ENCODE measurements around the gene TXNIP. TPM values are rescaled to one million over a fixed set of nuclear protein-coding genes. Genes with fewer than 3 reads are reported as not detected.

TXNIP gene
- total and polyA plus RNA-seq, 4 experiments from 2014 or later = 933 to 4,310 (median 2,630) TPM

DNA sequence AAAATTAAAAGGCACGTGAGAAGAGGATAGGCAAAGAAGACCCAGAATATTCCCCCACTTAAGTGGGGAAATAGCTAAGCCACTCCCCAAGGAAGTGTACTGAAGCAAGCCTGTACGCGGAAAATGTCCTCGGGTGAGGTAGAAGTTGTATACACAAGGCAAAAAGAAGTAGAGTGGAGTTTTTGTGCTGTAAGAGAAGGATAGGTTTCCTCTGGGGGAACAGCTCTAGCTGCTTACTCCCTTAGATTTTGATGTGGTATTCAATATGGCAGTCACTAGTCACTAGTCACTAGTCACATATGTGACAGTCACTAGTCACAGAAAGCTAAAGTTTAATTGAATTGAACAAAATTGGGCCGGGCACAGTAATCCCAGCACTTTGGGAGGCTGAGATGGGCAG lies 7.6 kb downstream of the TXNIP start:
- Histone ChIP-seq H3K4me3 (ENCODE audit: low read length in 2 of 2) (no peak overlapping the region), H3K4me1 (ENCODE audit: insufficient read depth, low read length) (peaks cover 76% of the 10 kb centered on the region), H3K27ac (ENCODE audit: low read depth, low read length) (no peak overlapping the region), H3K36me3 (ENCODE audit: insufficient read depth, low read length) (peaks cover 15% of the 10 kb centered on the region), H3K27me3 (ENCODE audit: insufficient read depth, low read length) (no peaks in the 10 kb centered on the region), H3K9me3 (ENCODE audit: control insufficient read depth in 1 of 2, low read length in 2 of 2) (no peaks in the 10 kb centered on the region)
- Mint-ChIP-seq H3K36me3 (peaks cover 21 to 26% of the 10 kb centered on the region in 2 donors), H3K27me3 (no peaks in the 10 kb centered on the region), H3K4me3 (peak overlapping the region in 2 of 8 donors; percentile 9 to 22), H3K9me3 (peaks cover 0 to 4% (median 0%) of the 10 kb centered on the region in 8 donors), H3K4me1 (peaks cover 54 to 60% (median 56%) of the 10 kb centered on the region in 4 donors), H3K27ac (peak overlapping the region; percentile 6 to 96 (median 48))
- ChIA-PET CTCF (ENCODE audit: partially characterized antibody) (interaction anchor here (0.7 to 16.1 kb wide), 7 partner anchors 10 to 97 kb away, joined by 4 to 224 read pairs (median 5); partner anchors contain the start of genes ANKRD34A and POLR3GL), POLR2A (ENCODE audit: partially characterized antibody) (interaction anchor here (0.7 to 29.8 kb wide), 8 partner anchors 2 to 134 kb away, joined by 3 to 1967 read pairs (median 66); partner anchors contain the start of genes ANKRD34A, LIX1L, PEX11B and POLR3GL)
- intact Hi-C loops (cut with micrococcal nuclease) = loop anchor here (1.0 kb wide), 2 partner anchors 9 kb away; no protein-coding TSS in a partner anchor
- peak in 3 of 5 donors; percentile 34 to 57 (median 37) for DNase-seq

DNA sequence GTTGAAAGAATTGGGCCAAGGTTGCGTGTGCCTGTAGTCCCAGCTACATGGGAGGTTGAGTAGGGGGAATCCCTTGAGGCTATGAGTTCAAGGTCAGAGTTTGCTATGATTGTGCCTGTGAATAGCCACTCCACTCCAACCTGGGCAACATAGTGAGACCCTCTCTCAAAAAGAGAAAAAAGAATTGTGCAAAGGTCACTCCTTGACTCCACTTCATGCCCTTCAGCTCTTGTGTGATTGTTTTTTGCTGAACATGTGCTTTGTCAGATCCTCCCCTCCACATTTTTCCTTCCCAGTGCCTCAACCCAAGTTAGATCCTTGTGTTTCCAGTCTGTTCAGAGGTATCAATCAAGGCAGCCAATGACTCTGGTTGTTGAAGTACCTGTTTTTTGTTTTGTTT lies 8.5 kb downstream of the TXNIP start:
- Histone ChIP-seq H3K4me3 (ENCODE audit: low read length in 2 of 2) (no peak overlapping the region), H3K36me3 (ENCODE audit: insufficient read depth, low read length) (peaks cover 6% of the 10 kb centered on the region), H3K27ac (ENCODE audit: low read depth, low read length) (no peak overlapping the region), H3K9me3 (ENCODE audit: control insufficient read depth in 1 of 2, low read length in 2 of 2) (no peaks in the 10 kb centered on the region), H3K27me3 (ENCODE audit: insufficient read depth, low read length) (no peaks in the 10 kb centered on the region), H3K4me1 (ENCODE audit: insufficient read depth, low read length) (peaks cover 76% of the 10 kb centered on the region)
- ChIA-PET POLR2A (ENCODE audit: partially characterized antibody) (interaction anchor here (1.3 to 29.8 kb wide), 7 partner anchors 1 to 128 kb away, joined by 3 to 1967 read pairs (median 122); partner anchors contain the start of genes ANKRD34A, LIX1L, PEX11B and POLR3GL), CTCF (ENCODE audit: partially characterized antibody) (interaction anchor here (1.3 to 16.1 kb wide), 4 partner anchors 9 to 25 kb away, joined by 4 to 224 read pairs (median 87); no protein-coding TSS in a partner anchor)
- peaks cover 0 to 4% (median 0%) of the 10 kb centered on the region in 8 donors for H3K9me3 Mint-ChIP-seq
- no peak for DNase-seq
- H3K27ac Mint-ChIP-seq = peak overlapping the region in 6 of 7 donors; percentile 31 to 96 (median 74)
- intact Hi-C loops (cut with micrococcal nuclease) = loop anchor here (1.0 kb wide), 2 partner anchors 9 kb away; no protein-coding TSS in a partner anchor
- H3K36me3 Mint-ChIP-seq = peaks cover 13 to 17% of the 10 kb centered on the region in 2 donors
- H3K4me1 Mint-ChIP-seq = peaks cover 47 to 67% (median 53%) of the 10 kb centered on the region in 4 donors
- H3K27me3 Mint-ChIP-seq = no peaks in the 10 kb centered on the region
- peak overlapping the region in 2 of 8 donors; percentile 16 to 17 for H3K4me3 Mint-ChIP-seq

DNA sequence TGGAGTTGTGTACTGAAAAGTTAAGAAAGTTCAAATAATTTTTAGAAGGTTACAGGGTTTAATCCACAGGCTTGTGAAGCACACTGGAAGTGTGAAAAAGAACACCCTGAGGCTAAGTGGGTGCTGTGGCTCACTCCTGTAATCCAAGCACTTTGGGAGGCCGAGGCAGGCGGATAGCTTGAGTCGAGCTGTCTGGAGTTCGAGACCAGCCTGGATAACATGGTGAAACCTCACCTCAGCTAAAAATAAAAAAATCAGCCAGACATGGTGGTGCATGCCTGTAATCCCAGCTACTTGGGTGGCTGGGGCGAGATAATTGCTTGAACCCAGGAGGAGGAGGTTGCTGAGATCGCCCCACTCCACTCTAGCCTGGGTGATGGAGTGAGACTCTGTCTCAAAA lies 9.8 kb downstream of the TXNIP start:
- Mint-ChIP-seq H3K4me1 (peaks cover 33 to 66% (median 47%) of the 10 kb centered on the region in 4 donors), H3K4me3 (no peak overlapping the region)
- H3K27me3 ChIP-seq (ENCODE audit: insufficient read depth, low read length) = no peaks in the 10 kb centered on the region

DNA sequence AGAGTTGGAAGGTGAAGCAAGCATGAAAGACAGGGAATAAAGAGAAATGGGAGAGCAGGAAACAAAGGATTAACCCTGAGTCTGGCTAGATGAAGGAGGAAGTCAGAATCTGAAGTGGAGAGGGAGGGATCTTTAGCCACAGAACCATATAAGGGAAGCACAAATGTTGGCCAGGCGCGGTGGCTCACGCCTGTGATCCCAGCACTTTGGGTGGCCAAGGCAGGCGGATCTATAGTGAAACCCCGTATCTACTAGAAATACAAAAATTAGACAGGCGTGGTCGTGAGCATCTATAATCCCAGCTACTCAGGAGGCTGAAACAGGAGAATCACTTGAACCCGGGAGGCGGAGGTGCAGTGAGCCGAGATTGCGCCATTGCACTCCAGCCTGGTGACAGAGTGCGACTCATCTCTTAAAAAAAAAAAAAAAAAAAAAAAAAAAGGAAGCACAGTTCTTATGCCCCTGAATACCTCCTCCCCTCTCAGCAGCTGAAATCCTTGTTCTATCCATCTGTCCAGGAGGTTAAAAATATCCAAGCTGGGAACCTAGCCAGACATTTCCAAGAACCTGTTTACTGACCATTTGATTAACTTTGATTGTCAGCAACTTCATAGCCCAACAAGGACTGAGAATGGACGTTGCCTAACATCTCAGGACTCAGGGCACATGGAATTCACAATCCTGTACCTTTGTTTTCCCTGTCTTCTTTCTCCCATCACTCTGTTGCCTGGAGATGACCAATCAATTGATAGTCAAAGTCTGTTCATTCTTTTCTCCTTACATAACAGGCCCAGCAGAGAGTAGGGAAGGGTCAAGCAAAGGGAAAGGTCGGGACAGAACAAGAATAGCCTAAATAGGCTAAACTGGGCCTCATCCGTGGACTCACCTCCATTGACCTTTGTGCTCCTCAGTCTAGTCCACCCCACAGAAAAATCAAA lies 10.6 kb downstream of the TXNIP start:
- peak overlapping the region in 1 of 2 donors; percentile 15 for H3K4me3 ChIP-seq (ENCODE audit: low read length in 2 of 2)
- intact Hi-C loops (cut with micrococcal nuclease) = no loop called here
- H3K27ac ChIP-seq (ENCODE audit: low read depth, low read length) = no peak overlapping the region
- no peaks in the 10 kb centered on the region for H3K9me3 ChIP-seq (ENCODE audit: control insufficient read depth in 1 of 2, low read length in 2 of 2)
- Mint-ChIP-seq H3K27ac (peak overlapping the region in 6 of 7 donors; percentile 88 to 94 (median 92)), H3K27me3 (no peaks in the 10 kb centered on the region), H3K4me1 (peaks cover 25 to 67% (median 43%) of the 10 kb centered on the region in 4 donors), H3K4me3 (peak overlapping the region; percentile 52 to 92 (median 76)), H3K9me3 (no peaks in the 10 kb centered on the region), H3K36me3 (peaks cover 0 to 3% of the 10 kb centered on the region in 2 donors)
- DNase-seq = no peak
- no peaks in the 10 kb centered on the region for H3K27me3 ChIP-seq (ENCODE audit: insufficient read depth, low read length)
- H3K4me1 ChIP-seq (ENCODE audit: insufficient read depth, low read length) = peaks cover 85% of the 10 kb centered on the region
- ChIA-PET POLR2A (ENCODE audit: partially characterized antibody) (interaction anchor here (0.6 to 29.8 kb wide), 7 partner anchors 1 to 64 kb away, joined by 3 to 1967 read pairs (median 11); partner anchors contain the start of genes ANKRD34A, LIX1L, POLR3GL and RBM8A), CTCF (ENCODE audit: partially characterized antibody) (interaction anchor here (1.2 to 16.1 kb wide), 6 partner anchors 7 to 141 kb away, joined by 3 to 224 read pairs (median 6); partner anchors contain the start of genes NUDT17 and RBM8A)
- H3K36me3 ChIP-seq (ENCODE audit: insufficient read depth, low read length) = no peaks in the 10 kb centered on the region

More for the DNA sequence above, 9.8 kb downstream of the TXNIP start:
- H3K9me3 ChIP-seq (ENCODE audit: control insufficient read depth in 1 of 2, low read length in 2 of 2) = no peaks in the 10 kb centered on the region
- no peak for DNase-seq
- intact Hi-C loops (cut with micrococcal nuclease) = no loop called here
- CTCF ChIA-PET (ENCODE audit: partially characterized antibody) = interaction anchor here (1.2 to 16.1 kb wide), 3 partner anchors 8 to 141 kb away, joined by 3 to 224 read pairs (median 168); partner anchors contain the start of gene NUDT17
- H3K27ac ChIP-seq (ENCODE audit: low read depth, low read length) = no peak overlapping the region
- Mint-ChIP-seq H3K27me3 (no peaks in the 10 kb centered on the region), H3K36me3 (peaks cover 2 to 5% of the 10 kb centered on the region in 2 donors), H3K9me3 (peaks cover 0 to under 1% (median 0%) of the 10 kb centered on the region in 8 donors), H3K27ac (peak overlapping the region in 2 of 7 donors; percentile 35 to 76)
- H3K4me3 ChIP-seq (ENCODE audit: low read length in 2 of 2) = no peak overlapping the region
- POLR2A ChIA-PET (ENCODE audit: partially characterized antibody) = interaction anchor here (0.9 to 29.8 kb wide), 3 partner anchors 1 to 128 kb away, joined by 5 to 1967 read pairs (median 1967); partner anchors contain the start of genes PIAS3 and TXNIP
- peaks cover 78% of the 10 kb centered on the region for H3K4me1 ChIP-seq (ENCODE audit: insufficient read depth, low read length)
- H3K36me3 ChIP-seq (ENCODE audit: insufficient read depth, low read length) = no peaks in the 10 kb centered on the region

DNA sequence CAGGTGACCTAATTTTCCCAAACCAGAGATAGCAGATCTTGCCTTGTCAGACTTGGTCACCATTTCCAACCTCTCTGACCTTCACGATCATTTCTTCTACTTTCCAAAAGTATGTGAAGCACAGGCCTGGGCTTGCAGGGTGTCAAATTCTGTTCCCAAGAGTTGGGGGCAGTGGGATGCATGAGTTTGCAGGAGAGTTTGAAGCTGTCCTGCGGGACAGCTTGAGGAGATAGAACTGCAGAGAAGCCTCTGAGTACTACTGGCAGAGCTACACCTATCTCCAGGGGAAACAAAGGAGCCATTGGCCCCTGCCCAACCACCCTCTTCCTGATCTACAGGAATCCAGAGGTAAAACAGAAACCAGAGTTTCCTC lies 11.3 kb downstream of the TXNIP start:
- peaks cover 0 to 2% of the 10 kb centered on the region in 2 donors for H3K36me3 Mint-ChIP-seq
- H3K27me3 Mint-ChIP-seq = no peaks in the 10 kb centered on the region
- peaks cover 19 to 60% (median 37%) of the 10 kb centered on the region in 4 donors for H3K4me1 Mint-ChIP-seq
- no peak for DNase-seq
- no peaks in the 10 kb centered on the region for H3K9me3 Mint-ChIP-seq
- Histone ChIP-seq H3K27me3 (ENCODE audit: insufficient read depth, low read length) (no peaks in the 10 kb centered on the region), H3K36me3 (ENCODE audit: insufficient read depth, low read length) (no peaks in the 10 kb centered on the region), H3K27ac (ENCODE audit: low read depth, low read length) (peak overlapping the region; percentile 23), H3K9me3 (ENCODE audit: control insufficient read depth in 1 of 2, low read length in 2 of 2) (no peaks in the 10 kb centered on the region), H3K4me1 (ENCODE audit: insufficient read depth, low read length) (peaks cover 87% of the 10 kb centered on the region), H3K4me3 (ENCODE audit: low read length in 2 of 2) (peak overlapping the region; percentile 5 to 15)
- H3K4me3 Mint-ChIP-seq = peak overlapping the region; percentile 52 to 92 (median 76)
- H3K27ac Mint-ChIP-seq = peak overlapping the region in 6 of 7 donors; percentile 88 to 94 (median 92)
- CTCF ChIA-PET (ENCODE audit: partially characterized antibody) = interaction anchor here (0.9 to 2.5 kb wide), 5 partner anchors 9 to 58 kb away, joined by 3 to 14 read pairs (median 4); partner anchors contain the start of gene RBM8A
- POLR2A ChIA-PET (ENCODE audit: partially characterized antibody) = interaction anchor here (0.6 to 29.8 kb wide), 7 partner anchors 2 to 58 kb away, joined by 3 to 1967 read pairs (median 11); partner anchors contain the start of genes ANKRD34A, LIX1L, POLR3GL and RBM8A
- intact Hi-C loops (cut with micrococcal nuclease) = no loop called here

DNA sequence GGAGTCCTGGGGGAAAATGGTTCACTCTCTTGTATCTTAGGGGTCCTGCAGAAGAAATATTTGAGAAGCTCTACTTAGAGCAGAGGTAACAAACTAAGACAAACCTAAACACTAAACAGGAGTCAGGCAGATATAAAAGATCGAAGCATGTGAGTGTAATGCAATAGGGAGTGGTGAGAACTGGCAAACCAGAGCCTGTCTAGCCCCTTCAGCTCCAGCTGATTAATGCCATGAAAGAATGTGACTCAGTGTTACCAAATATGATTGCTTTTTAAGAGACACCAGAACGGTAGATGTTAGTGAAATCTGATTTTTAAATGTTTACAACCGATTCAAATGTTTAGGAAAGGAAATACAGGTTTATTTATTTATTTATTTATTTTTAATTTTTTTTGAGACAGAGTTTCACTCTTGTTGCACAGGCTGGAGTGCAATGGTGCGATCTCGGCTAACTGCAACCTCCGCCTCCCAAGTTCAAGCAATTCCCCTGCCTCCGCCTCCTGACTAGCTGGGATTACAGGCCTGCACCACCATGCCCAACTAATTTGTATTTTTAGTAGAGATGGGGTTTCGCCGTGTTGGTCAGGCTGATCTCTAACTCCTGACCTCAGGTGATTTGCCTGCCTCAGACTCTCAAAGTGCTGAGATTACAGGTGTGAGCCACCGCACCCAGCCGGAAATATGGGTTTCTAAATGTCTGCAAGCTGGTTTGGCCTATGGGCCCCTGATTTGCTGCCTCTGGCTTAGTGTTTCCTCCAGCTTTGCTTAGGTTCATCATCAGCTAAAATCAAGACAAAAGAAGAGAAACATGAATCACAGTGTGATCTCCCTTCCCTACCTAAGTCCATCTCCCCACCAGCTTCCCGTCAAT lies 12.2 kb downstream of the TXNIP start:
- Histone ChIP-seq H3K27me3 (ENCODE audit: insufficient read depth, low read length) (no peaks in the 10 kb centered on the region), H3K27ac (ENCODE audit: low read depth, low read length) (peak overlapping the region; percentile 70), H3K4me1 (ENCODE audit: insufficient read depth, low read length) (peaks cover 95% of the 10 kb centered on the region), H3K36me3 (ENCODE audit: insufficient read depth, low read length) (no peaks in the 10 kb centered on the region), H3K9me3 (ENCODE audit: control insufficient read depth in 1 of 2, low read length in 2 of 2) (no peaks in the 10 kb centered on the region), H3K4me3 (ENCODE audit: low read length in 2 of 2) (peak overlapping the region in 1 of 2 donors; percentile 5)
- intact Hi-C loops (cut with micrococcal nuclease) = no loop called here
- DNase-seq = peak in 3 of 5 donors; percentile 46 to 78 (median 53)
- Mint-ChIP-seq H3K4me1 (peaks cover 18 to 60% (median 36%) of the 10 kb centered on the region in 4 donors), H3K36me3 (peaks cover 0 to 2% of the 10 kb centered on the region in 2 donors), H3K4me3 (peak overlapping the region; percentile 52 to 92 (median 76)), H3K27me3 (no peaks in the 10 kb centered on the region), H3K9me3 (no peaks in the 10 kb centered on the region), H3K27ac (peak overlapping the region in 6 of 7 donors; percentile 88 to 94 (median 92))
- ChIA-PET POLR2A (ENCODE audit: partially characterized antibody) (interaction anchor here (0.6 to 25.2 kb wide), 6 partner anchors 16 to 126 kb away, joined by 3 to 1967 read pairs (median 8); partner anchors contain the start of genes ANKRD34A, LIX1L, PIAS3 and POLR3GL), CTCF (ENCODE audit: partially characterized antibody) (interaction anchor here (0.9 to 2.5 kb wide), 7 partner anchors 8 to 27 kb away, joined by 3 to 14 read pairs (median 4); no protein-coding TSS in a partner anchor)

Data from CD4-positive, alpha-beta memory T cell (primary cell).